Measurements from ENCODE around the gene MSH2.

The MSH2 gene

GRCh38 chr2:47373747-47374146, 29.2 kb upstream of the MSH2 start:
- ATAC-seq: peak; percentile 82
- TF ChIP-seq RARB (CRISPR knock-in tag; IDR thresholded peaks at IDR 0.05) (no peak), TCF4 (CRISPR knock-in tag; IDR thresholded peaks at IDR 0.05; ENCODE audit: borderline replicate concordance) (no peak), ESRRG (CRISPR knock-in tag; IDR thresholded peaks at IDR 0.05) (no peak), POU6F1 (CRISPR knock-in tag; IDR thresholded peaks at IDR 0.05; ENCODE audit: borderline replicate concordance, low read depth) (no peak), ZNF565 (CRISPR knock-in tag; conservative IDR thresholded peaks at IDR 0.05; ENCODE audit: low read depth) (no peak), ARNTL (CRISPR knock-in tag; IDR thresholded peaks at IDR 0.05; ENCODE audit: borderline replicate concordance, low read depth) (no peak), ZNF8 (CRISPR knock-in tag; IDR thresholded peaks at IDR 0.05) (no peak), SNAI2 (CRISPR knock-in tag; IDR thresholded peaks at IDR 0.05) (no peak), TSHZ2 (CRISPR knock-in tag; IDR thresholded peaks at IDR 0.05) (no peak), ZC3H10 (CRISPR knock-in tag; IDR thresholded peaks at IDR 0.05) (no peak), CSRNP3 (CRISPR knock-in tag; IDR thresholded peaks at IDR 0.05) (no peak), PPARA (CRISPR knock-in tag; IDR thresholded peaks at IDR 0.05; ENCODE audit: borderline replicate concordance) (no peak), ZFP30 (CRISPR knock-in tag; IDR thresholded peaks at IDR 0.05) (no peak), OSR1 (CRISPR knock-in tag; IDR thresholded peaks at IDR 0.05) (no peak), BACH2 (CRISPR knock-in tag; IDR thresholded peaks at IDR 0.05; ENCODE audit: borderline replicate concordance) (no peak), CREB5 (CRISPR knock-in tag; IDR thresholded peaks at IDR 0.05; ENCODE audit: low read depth) (no peak), ZNF70 (CRISPR knock-in tag; IDR thresholded peaks at IDR 0.05) (no peak), ZFP3 (CRISPR knock-in tag; IDR thresholded peaks at IDR 0.05) (no peak), TOX (CRISPR knock-in tag; IDR thresholded peaks at IDR 0.05; ENCODE audit: borderline replicate concordance) (no peak), ISL1 (CRISPR knock-in tag; IDR thresholded peaks at IDR 0.05) (no peak)

- ATAC-seq: no peak
- no peak for TF ChIP-seq ZNF565 (CRISPR knock-in tag; conservative IDR thresholded peaks at IDR 0.05; ENCODE audit: low read depth)
- TF ChIP-seq PATZ1 (CRISPR knock-in tag; IDR thresholded peaks at IDR 0.05; ENCODE audit: borderline replicate concordance): no peak
- no peak for TF ChIP-seq ARNTL (CRISPR knock-in tag; IDR thresholded peaks at IDR 0.05; ENCODE audit: borderline replicate concordance, low read depth)
- TF ChIP-seq TSHZ2 (CRISPR knock-in tag; IDR thresholded peaks at IDR 0.05): no peak
- no peak for TF ChIP-seq ZNF70 (CRISPR knock-in tag; IDR thresholded peaks at IDR 0.05)
- TF ChIP-seq CSRNP3 (CRISPR knock-in tag; IDR thresholded peaks at IDR 0.05): no peak
- TF ChIP-seq OSR1 (CRISPR knock-in tag; IDR thresholded peaks at IDR 0.05): no peak
- TF ChIP-seq ISL1 (CRISPR knock-in tag; IDR thresholded peaks at IDR 0.05): no peak
- TF ChIP-seq ZFP3 (CRISPR knock-in tag; IDR thresholded peaks at IDR 0.05): no peak
Observed at GRCh38 chr2:47375307-47375706, 27.6 kb upstream of the MSH2 start.

Measured in SK-N-SH treated with all-trans-retinoic acid at 6 μM for 48 hours (cell line).